ENCODE results near the gene IGSF8.

GRCh38 chr1:160066829-160067745, 31.3 kb downstream of the IGSF8 start:
- TF ChIP-seq, protein P1, sequence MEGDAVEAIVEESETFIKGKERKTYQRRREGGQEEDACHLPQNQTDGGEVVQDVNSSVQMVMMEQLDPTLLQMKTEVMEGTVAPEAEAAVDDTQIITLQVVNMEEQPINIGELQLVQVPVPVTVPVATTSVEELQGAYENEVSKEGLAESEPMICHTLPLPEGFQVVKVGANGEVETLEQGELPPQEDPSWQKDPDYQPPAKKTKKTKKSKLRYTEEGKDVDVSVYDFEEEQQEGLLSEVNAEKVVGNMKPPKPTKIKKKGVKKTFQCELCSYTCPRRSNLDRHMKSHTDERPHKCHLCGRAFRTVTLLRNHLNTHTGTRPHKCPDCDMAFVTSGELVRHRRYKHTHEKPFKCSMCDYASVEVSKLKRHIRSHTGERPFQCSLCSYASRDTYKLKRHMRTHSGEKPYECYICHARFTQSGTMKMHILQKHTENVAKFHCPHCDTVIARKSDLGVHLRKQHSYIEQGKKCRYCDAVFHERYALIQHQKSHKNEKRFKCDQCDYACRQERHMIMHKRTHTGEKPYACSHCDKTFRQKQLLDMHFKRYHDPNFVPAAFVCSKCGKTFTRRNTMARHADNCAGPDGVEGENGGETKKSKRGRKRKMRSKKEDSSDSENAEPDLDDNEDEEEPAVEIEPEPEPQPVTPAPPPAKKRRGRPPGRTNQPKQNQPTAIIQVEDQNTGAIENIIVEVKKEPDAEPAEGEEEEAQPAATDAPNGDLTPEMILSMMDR (IDR thresholded peaks at IDR 0.05), result no peak
- TF ChIP-seq POLR2A (IDR thresholded peaks at IDR 0.05), result no peak
- no peak for TF ChIP-seq POLR2AphosphoS5 (IDR thresholded peaks at IDR 0.05; ENCODE audit: insufficient read depth in 1 of 2, low read depth in 1 of 2)

All from vagina (tissue), 2 donors.